GM19035 (cell line): ENCODE measurements around the gene ZBTB32.
"Not testable (repeated sequence)": the region's sequence is repeated elsewhere in the genome, so short reads cannot be mapped to it uniquely, and the experiment has no call there.

Experiments
- ATAC-seq: cut with Tn5 transposase; IDR thresholded peaks from one replicate; pipeline ENCODE4 v1.9.1; 2021; ENCODE audit not compliant: unreplicated experiment

Gene ZBTB32

GRCh38 chr19:35704218-35704617, at the start of gene ZBTB32:
Gene ZBTB32 (plus strand): TSS chr19:35704558. CDS start chr19:35714627, 10,069 bp downstream.
- no peak for ATAC-seq

GRCh38 chr19:35654828-35655227, 49.5 kb upstream of the ZBTB32 start:
- not testable (repeated sequence) for ATAC-seq

- no peak for ATAC-seq
These were observed 48.8 kb upstream of the ZBTB32 start for GRCh38 chr19:35655600-35655999.

DNA sequence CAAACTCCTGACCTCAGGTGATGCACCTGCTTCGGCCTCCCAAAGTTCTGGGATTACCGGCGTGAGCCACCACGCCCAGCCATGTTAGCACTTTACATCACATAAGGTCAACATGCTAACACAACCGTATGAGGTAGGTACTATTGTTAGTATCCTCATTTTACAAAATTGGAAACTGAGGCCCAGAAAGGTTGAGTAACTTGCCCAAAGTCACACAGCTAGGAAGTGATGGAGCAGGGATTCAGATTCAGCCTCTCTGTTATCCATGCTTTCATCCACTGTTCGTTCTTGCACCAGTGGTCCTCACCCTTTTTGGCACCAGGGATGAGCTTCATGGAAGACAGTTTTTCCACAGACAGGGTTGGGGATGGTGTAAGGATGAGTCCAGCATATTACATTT, 47.7 kb upstream of the ZBTB32 start:
- no peak for ATAC-seq

DNA sequence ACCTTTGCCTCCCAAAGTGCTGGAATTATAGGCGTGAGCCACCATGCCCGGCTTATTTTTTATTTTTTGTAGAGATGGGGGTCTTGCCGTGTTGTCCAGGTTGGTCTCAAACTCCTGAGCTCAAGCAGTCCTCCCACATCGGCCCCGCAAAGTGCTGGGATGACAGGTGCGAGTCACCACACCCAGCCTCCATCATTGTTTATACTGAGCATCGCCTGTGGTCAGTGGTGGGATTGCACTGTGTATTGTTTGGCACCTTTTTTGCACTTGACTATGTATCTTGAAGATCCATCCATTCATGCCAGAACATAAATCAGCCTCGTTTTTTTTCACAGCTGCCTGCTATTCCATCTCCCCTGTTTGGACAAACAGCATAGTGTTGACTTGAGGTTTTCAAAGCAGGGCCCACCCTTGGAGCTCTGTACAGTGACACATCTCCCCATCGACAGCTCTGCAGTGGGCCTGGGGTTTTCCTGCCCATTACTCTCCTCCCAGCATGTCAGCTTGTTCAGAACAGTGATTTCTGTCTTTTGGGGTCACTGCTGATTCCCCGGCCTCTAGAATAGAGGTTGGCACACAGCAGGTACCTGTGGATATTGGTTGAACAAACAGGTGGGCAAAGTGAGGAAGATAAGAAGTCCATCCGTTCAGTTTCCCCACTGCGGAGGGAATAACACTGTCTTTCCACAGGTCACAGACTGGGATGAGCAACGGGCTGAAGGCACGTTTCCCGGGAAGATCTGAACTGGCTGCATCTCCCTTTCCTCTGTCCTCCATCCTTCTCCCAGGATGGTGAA, 46.3 kb upstream of the ZBTB32 start:
- no peak for ATAC-seq

DNA sequence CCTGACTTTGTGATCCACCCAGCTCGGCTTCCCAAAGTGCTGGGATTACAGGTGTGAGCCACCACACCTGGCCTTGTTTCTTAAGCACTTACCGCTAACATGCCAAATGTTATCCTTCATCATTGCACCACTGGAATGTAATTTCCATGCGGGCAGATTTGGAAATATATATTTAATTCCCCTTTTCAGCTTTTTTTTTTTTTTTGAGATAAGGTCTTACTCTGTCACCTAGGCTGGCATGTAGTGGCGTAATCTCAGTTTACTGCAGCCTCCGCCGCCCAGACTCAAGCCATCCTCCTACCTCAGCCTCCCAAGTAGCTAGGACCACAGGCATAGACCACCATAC, 42.4 kb upstream of the ZBTB32 start:
- ATAC-seq = no peak

GRCh38 chr19:35663981-35664380, 40.4 kb upstream of the ZBTB32 start:
- no peak for ATAC-seq

DNA sequence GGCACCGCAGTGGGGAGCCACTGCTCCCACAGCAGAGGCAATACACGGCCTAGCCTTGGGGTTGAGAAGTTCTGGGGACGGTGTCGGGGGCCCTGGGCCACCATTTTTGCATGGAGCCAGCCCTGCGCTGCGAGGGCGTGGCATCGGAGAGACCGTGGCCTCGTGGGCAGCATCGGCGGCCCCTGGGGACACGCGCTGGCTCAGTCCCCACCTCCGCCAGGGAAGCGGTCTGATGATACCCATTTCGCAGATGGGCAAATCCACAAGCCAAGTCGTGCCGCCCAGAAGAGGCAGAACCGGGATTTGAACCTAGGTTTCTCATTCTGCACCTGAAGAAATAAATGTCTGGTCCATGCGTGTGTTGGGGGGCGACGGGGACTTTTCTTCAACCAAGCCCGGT, 39.2 kb upstream of the ZBTB32 start:
- ATAC-seq = no peak

DNA sequence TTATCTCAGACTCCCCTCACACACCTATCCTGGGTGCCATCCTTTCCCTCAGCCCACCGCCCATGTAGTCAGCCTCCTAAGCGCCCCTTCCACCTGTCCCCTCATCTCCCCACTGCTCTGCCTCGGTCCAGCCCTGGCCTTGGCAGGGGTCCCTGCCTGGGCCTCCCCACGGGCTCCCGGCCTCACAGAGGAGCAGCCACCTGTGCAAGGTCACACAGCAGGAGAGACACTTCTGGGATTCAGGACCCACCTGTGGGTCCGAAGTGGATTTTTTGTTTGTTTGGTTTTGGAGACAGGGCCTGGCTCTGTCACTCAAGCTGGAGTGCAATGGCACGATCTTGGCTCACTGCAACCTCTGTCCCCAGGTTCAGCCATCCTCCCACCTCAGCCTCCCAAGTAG, 38.8 kb upstream of the ZBTB32 start:
- no peak for ATAC-seq

DNA sequence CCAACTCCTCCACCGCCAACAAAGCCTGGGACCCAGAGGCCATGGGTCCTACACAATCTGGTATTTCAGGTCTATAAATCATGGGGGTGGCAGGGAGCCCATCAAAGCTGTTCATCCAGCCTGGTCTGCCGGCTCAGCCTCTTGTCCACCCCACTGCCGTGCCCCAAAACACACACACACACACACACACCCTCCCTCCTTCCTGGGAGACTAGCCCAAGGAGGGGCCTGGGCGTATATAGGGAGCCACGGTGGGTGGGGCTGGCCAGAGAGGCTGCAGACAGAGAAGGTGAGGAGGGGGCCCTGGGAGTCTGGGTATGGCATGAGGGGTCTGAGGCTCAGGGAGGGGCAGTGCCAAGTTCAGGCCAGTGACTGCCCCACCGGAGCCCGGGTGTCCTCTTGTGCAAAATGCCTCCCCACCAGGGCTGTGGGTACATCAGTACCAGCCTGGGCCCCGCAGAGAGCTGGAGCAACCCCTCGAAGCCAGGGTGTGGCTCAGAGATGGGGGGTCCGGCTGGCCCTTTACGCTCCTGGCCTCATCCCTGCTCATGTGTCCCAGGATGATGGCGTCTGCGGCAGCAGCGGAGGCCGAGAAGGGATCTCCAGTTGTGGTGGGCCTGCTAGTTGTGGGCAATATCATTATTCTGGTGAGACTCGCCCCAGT, 38.0 kb upstream of the ZBTB32 start, which contains the start of gene UPK1A:
UPK1A (plus strand) TSS at position 267 of the 663 bp plus-strand sequence; CDS start at position 563, 296 bp downstream.
- ATAC-seq = no peak

DNA sequence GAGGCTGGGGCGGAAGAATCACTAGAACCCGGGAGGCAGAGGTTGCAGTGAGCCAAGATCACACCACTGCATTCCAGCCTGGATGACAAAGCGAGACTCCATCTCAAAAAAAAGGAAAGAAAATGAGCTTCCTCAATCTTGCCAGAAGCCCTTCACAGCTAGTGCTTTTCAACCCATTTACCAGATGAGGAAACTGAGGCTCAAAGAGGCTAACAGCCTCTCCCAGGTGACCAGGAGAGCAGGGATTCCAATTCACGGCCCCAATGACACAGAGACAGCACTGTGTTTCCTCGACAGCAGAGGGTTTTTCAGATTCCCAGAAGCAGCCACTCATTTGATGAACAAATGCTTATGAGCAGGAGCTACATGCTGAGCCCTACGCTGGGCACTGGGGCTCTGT, 34.8 kb upstream of the ZBTB32 start:
- ATAC-seq = no peak

- ATAC-seq = no peak
These were observed 34.4 kb upstream of the ZBTB32 start for GRCh38 chr19:35669974-35670373.

DNA sequence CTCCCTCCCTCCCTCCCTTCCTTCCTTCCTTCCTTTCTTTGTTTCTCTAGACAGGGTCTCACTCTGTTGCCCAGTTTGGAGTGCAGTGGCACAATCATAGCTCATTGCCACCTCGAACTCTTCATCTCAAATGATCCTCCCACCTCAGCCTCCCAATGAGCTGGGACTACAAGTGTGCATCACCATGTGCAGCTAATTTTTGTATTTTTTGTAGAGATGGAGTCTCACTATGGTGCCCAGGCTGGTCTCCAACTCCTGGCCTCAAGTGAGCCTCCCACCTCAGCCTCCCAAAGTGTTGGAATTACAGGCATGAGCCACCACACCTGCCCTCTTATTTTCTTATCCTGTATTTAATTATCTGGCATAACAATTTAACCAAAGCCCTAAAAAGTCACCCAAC, 33.7 kb upstream of the ZBTB32 start:
- ATAC-seq = no peak

DNA sequence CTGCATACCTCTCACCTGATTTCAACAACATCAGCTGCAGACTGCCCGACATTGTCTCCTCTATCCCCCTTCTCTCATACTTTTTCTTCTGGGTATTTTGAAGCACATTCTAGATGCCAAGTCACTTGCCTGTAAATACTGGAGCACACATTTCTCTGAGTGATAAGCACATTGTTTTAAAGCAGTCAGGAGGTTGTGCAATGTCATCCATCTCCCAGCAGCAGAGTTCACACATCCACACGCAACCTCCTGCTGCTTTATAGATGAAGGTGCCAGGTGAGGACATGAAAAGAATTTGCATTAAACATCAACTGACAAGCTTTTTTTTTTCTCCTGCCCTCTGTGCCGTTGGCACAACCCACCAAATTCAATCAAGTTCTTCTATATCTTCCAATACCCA, 32.5 kb upstream of the ZBTB32 start:
- ATAC-seq = no peak

- no peak for ATAC-seq
These were observed 31.1 kb upstream of the ZBTB32 start for GRCh38 chr19:35673121-35673804.

GRCh38 chr19:35675589-35676140, 28.7 kb upstream of the ZBTB32 start:
- ATAC-seq = no peak

- ATAC-seq = no peak
These were observed 14.5 kb upstream of the ZBTB32 start for GRCh38 chr19:35689836-35690235.

DNA sequence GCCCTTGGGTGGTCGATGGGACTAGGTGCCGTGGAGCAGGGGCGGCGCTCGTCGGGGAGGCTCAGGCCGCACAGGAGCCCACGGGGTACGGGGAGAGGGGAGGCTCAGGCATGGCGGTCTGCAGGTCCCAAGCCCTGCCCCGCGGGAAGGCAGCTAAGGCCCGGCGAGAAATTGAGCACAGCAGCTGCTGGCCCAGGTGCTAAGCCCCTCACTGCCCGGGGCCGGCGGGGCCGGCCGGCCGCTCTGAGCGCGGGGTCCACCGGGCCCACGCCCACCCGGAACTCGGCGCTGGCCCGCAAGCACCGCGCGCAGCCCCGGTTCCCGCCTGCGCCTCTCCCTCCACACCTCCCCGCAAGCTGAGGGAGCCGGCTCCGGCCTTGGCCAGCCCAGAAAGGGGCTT, 13.3 kb upstream of the ZBTB32 start:
- not testable (repeated sequence) for ATAC-seq

- no peak for ATAC-seq
These were observed 12.3 kb upstream of the ZBTB32 start for GRCh38 chr19:35692010-35692409.

DNA sequence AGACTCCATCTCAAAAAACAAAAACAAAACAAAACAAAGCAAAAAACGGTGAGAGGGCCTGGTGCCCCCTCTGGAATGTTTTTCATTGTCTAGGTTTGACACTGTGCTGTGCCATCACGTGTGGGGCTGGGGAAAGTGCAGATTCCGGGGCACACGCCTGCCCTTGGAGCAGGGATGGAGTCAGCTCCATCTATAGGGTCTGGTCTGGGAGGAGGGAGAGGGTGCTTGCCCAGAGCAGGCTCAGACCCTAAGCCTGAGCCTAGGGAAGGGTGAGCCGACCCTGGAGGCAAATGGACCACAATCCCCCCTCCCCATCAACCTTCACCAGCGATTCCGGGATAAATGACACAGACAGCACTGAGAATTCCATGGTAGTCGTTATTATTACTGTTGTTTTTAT, 10.9 kb upstream of the ZBTB32 start:
- no peak for ATAC-seq

DNA sequence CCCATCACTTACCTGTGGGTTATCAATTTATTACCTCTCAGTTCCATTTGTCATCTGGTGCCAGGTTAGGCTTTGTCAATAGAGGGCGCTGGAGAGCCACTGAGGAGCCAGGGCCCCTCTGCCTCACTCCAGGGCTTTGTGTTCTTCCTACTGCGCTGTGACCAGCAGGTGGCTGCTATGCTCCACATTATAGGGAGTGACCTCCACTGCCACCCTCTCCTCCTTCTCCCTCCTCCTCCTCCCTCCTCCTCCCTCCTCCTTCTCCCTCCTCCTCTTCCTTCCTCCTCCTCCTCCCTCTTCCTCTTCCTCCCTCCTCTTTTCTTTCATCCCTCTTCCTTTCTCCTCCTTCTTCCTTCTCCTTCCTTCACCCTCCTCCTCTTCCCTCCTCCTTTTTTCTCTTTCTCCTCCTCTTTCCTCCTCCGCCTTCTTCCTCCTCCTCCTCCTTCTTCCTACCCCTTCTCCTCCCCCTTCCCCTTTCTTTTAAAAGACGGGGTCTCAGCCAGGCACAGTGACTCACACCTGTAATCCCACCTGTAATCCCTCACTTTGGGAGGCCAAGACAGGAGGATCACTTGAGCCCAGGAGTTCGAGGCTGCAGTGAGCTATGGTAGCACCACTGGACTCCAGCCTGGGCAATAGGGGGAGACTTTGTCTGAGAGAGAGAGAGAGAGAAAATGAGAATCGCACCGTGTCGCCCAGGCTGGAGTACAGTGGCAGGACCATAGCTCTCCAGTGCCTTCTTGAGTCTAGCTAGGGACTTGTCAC, 10.3 kb upstream of the ZBTB32 start:
- peak; percentile 85 for ATAC-seq
